ENCODE results near the gene NDRG3. TPM values are rescaled to one million over a fixed set of nuclear protein-coding genes. Genes with fewer than 3 reads are reported as not detected.

Gene NDRG3
- total RNA-seq, 1 donor from 2014 or later: 36.9 TPM

DNA sequence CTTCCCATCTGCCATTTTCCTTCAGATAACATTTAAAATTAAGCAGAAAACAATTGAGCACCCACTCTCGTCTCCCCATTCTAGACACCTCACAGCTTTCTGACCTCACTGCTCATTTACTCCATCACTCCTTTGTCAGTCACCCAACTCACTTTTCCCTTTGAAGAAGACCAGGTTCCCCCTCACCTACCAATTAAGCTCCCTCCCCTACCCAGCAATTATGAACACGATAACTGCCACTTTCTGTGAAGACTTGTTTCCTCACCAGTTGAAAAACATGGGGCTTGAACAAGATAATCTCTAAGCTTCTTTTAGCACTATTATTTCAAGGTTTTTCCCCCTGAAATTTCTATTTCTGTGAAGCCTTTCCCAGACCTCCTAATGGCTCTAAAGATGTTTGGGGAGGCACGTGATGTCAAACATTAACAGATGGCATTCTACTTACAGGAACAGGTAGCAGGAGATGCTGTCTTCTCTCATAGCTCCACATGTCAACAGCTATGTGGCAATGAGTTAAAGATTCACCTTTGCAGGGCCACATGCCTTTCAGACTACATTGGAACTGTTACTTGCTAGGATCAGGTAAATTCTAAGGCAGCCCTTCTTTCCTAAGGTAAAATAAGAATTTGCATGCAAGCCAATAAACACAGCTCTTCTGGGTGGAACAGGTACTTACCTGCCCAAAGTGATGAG is 75.1 kb downstream of the NDRG3 start:
- Histone ChIP-seq H3K27me3 (no peaks in the 10 kb centered on the region), H3K9me3 (no peaks in the 10 kb centered on the region), H3K4me3 (no peak overlapping the region), H3K27ac (no peak overlapping the region), H3K4me1 (no peaks in the 10 kb centered on the region), H3K36me3 (peaks cover 25 to 50% of the 10 kb centered on the region in 2 donors)
- TF ChIP-seq, protein P1, sequence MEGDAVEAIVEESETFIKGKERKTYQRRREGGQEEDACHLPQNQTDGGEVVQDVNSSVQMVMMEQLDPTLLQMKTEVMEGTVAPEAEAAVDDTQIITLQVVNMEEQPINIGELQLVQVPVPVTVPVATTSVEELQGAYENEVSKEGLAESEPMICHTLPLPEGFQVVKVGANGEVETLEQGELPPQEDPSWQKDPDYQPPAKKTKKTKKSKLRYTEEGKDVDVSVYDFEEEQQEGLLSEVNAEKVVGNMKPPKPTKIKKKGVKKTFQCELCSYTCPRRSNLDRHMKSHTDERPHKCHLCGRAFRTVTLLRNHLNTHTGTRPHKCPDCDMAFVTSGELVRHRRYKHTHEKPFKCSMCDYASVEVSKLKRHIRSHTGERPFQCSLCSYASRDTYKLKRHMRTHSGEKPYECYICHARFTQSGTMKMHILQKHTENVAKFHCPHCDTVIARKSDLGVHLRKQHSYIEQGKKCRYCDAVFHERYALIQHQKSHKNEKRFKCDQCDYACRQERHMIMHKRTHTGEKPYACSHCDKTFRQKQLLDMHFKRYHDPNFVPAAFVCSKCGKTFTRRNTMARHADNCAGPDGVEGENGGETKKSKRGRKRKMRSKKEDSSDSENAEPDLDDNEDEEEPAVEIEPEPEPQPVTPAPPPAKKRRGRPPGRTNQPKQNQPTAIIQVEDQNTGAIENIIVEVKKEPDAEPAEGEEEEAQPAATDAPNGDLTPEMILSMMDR (IDR thresholded peaks at IDR 0.05): no peak
- DNase-seq (ENCODE audit: low spot score in 2 of 2): no peak
- intact Hi-C loops (cut with DNase I): no loop called here

DNA sequence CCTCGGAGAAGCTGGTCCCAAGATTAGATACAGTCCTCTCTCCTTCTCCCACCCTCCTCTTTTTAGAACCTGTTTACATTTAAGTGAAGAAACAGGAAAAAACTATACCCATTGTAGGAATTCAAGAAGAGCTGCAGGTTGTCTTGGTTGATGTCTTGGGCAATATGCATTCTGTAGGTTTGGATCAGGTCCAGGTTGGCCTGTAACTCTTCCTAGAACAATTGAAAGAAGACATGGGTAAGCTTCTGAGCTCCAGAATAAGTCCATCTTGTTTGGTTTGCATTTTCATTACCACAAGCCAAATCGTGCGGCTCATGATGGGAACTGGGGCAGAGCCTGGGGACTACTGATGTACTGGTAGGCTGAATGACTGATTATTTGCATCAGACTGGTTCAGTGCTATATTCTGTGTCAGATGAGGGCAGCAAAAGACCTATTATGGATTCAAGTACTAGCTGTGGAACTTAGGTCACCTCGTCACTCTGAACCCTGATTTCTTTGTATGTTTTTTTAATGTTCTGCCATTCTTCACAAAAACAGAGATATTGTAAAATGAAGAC is 79.6 kb downstream of the NDRG3 start:
- Histone ChIP-seq H3K4me1 (no peaks in the 10 kb centered on the region), H3K36me3 (peaks cover 41 to 81% of the 10 kb centered on the region in 2 donors), H3K9me3 (no peaks in the 10 kb centered on the region), H3K27ac (no peak overlapping the region), H3K27me3 (no peaks in the 10 kb centered on the region), H3K4me3 (no peak overlapping the region)
- intact Hi-C loops (cut with DNase I): loop anchor here (1.0 to 10.0 kb wide), 3 partner anchors 88 to 219 kb away; a partner anchor contains a TSS
- TF ChIP-seq, protein P1 (IDR thresholded peaks at IDR 0.05): peak; percentile 23 to 45 (median 41)
- no peak for DNase-seq (ENCODE audit: low spot score in 2 of 2)

DNA sequence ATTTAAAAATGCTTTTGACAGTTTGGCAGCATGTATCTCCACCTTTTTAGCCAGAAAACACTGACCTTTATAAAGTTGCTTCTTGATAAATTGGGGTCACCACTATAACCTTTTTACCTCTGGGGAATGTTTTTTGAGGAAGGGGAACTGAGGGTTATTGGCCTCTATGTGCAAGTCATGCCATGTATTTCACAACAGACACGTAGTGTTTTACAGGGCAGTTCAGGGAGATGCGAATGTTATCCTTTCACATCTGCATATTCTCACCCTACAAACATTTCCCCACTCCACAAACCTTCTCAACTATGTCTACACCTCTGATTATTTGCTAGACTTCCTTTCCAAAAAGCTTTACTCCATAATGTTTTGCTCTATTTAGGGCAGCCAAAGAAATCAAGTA is 82.9 kb downstream of the NDRG3 start:
- Histone ChIP-seq H3K27me3 (no peaks in the 10 kb centered on the region), H3K36me3 (peaks cover 32 to 88% of the 10 kb centered on the region in 2 donors), H3K4me1 (no peaks in the 10 kb centered on the region), H3K9me3 (no peaks in the 10 kb centered on the region), H3K4me3 (no peak overlapping the region), H3K27ac (no peak overlapping the region)
- intact Hi-C loops (cut with DNase I): loop anchor here (10.0 kb wide), 1 partner anchor 222 kb away; no protein-coding TSS in a partner anchor
- TF ChIP-seq, protein P1 (IDR thresholded peaks at IDR 0.05): no peak
- no peak for DNase-seq (ENCODE audit: low spot score in 2 of 2)

DNA sequence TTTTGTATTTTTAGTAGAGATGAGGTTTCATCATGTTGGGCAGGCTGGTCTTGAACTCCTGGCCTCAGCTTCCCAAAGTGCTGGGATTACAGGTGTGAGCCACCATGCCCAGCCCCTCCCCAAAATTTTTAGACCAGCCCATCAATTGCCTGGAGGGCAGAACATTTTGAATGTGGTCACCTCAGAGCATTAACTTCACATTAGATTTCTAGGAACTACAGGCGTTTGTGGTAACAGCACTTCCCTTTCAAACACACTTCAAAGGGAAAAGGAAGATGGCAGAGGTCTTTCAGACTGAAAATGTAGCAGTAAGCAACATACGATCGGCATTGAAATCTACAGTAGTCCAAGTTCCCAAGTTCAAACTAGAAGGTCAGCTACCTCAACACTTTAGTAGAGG is 87.6 kb downstream of the NDRG3 start:
- H3K4me1 ChIP-seq: no peaks in the 10 kb centered on the region
- no peaks in the 10 kb centered on the region for H3K27me3 ChIP-seq
- H3K36me3 ChIP-seq: peaks cover 21 to 89% of the 10 kb centered on the region in 2 donors
- intact Hi-C loops (cut with DNase I): no loop called here
- H3K4me3 ChIP-seq: no peak overlapping the region
- TF ChIP-seq, protein P1 (IDR thresholded peaks at IDR 0.05): no peak
- no peak overlapping the region for H3K27ac ChIP-seq
- DNase-seq (ENCODE audit: low spot score in 2 of 2): no peak
- no peaks in the 10 kb centered on the region for H3K9me3 ChIP-seq

DNA sequence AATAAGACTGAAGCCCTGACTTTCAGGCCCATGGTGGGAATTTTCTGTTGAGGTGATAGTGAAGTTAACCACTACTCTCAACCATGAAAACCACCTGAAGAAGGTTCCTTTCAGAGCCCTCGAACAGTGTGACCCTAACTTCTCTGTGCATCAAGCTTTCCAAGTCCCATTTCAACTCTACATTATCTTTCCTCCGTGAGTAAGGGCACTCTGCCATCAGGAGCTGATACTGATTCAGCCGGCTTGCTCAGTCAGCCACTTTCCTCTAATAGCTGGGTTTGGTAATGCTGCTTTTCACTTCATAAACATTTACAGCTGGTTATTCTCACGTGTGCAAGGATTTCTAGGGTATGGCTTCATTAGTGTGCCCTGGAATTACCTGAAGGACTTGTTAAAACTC is 89.2 kb downstream of the NDRG3 start:
- peaks cover 25 to 88% of the 10 kb centered on the region in 2 donors for H3K36me3 ChIP-seq
- TF ChIP-seq, protein P1 (IDR thresholded peaks at IDR 0.05): no peak
- no peak overlapping the region for H3K4me3 ChIP-seq
- no peak overlapping the region for H3K27ac ChIP-seq
- intact Hi-C loops (cut with DNase I): no loop called here
- no peaks in the 10 kb centered on the region for H3K27me3 ChIP-seq
- H3K4me1 ChIP-seq: no peaks in the 10 kb centered on the region
- DNase-seq (ENCODE audit: low spot score in 2 of 2): no peak
- H3K9me3 ChIP-seq: no peaks in the 10 kb centered on the region

Measured in ascending aorta (tissue), 2 donors.